OCI-LY1 (cell line): Measurements from ENCODE around the gene MCM7.

Experiments
- H2AFZ ChIP-seq: fragments of 200-600 bp; sonication (generic), shearing (Covaris generic); 2 replicates; pipeline ENCODE4 v1.6.0; 2014; ENCODE audit warnings: antibody characterized with exemption, mild to moderate bottlenecking, low read length
- H3F3A ChIP-seq: fragments of 200-600 bp; sonication (generic), shearing (Covaris generic); 2 replicates; pipeline ENCODE4 v1.6.0; 2014; ENCODE audit warnings: mild to moderate bottlenecking, antibody characterized with exemption, low read length, moderate library complexity; ENCODE audit not compliant: insufficient read depth
- H3K27ac ChIP-seq: fragments of 200-600 bp; sonication (generic); 2 replicates; pipeline ENCODE4 v1.5.1; 2014; ENCODE audit warnings: low read length, mixed run types, mild to moderate bottlenecking, low read depth; ENCODE audit not compliant: poor library complexity, severe bottlenecking
- H3K27me3 ChIP-seq: fragments of 200-600 bp; sonication (generic); 2 replicates; pipeline ENCODE4 v1.6.0; 2014; ENCODE audit warnings: antibody characterized with exemption, mild to moderate bottlenecking, low read length, moderate library complexity; ENCODE audit not compliant: insufficient read depth
- H3K36me3 ChIP-seq: fragments of 200-600 bp; sonication (generic); 2 replicates; pipeline ENCODE4 v1.6.1; 2014; ENCODE audit warnings: mild to moderate bottlenecking, antibody characterized with exemption, low read length, moderate library complexity, mixed read lengths; ENCODE audit not compliant: insufficient read depth
- H3K4me1 ChIP-seq: fragments of 200-600 bp; sonication (generic); 2 replicates; pipeline ENCODE4 v1.5.1; 2014; ENCODE audit warnings: mild to moderate bottlenecking, low read length, moderate library complexity; ENCODE audit not compliant: insufficient read depth, severe bottlenecking
- H3K4me2 ChIP-seq: fragments of 200-600 bp; sonication (generic), shearing (Covaris generic); 2 replicates; pipeline ENCODE4 v1.6.1; 2014; ENCODE audit warnings: low read length
- H3K4me3 ChIP-seq: fragments of 200-600 bp; sonication (generic); 2 replicates; pipeline ENCODE4 v1.5.1; 2014; ENCODE audit warnings: low read length, low read depth, mild to moderate bottlenecking, mixed read lengths; ENCODE audit not compliant: poor library complexity, severe bottlenecking
- H3K79me2 ChIP-seq: fragments of 200-600 bp; shearing (Covaris generic); 2 replicates; pipeline ENCODE4 v1.6.1; 2016; ENCODE audit warnings: mixed run types, low read length, mixed read lengths; ENCODE audit not compliant: insufficient read depth
- H3K9ac ChIP-seq: fragments of 200-600 bp; sonication (generic), shearing (Covaris generic); 2 replicates; pipeline ENCODE4 v1.6.1; 2014; ENCODE audit warnings: mild to moderate bottlenecking, low read length, mixed read lengths
- H3K9me2 ChIP-seq: fragments of 200-600 bp; sonication (generic), shearing (Covaris generic); 2 replicates; pipeline ENCODE4 v1.6.1; 2014; ENCODE audit warnings: low read depth, mild to moderate bottlenecking, low read length, mixed read lengths
- H3K9me3 ChIP-seq: fragments of 200-600 bp; shearing (Covaris generic); 2 replicates; pipeline ENCODE4 v1.6.1; 2014; ENCODE audit warnings: low read length, mixed read lengths
- H4K20me1 ChIP-seq: fragments of 200-600 bp; sonication (generic), shearing (Covaris generic); 2 replicates; pipeline ENCODE4 v1.6.0; 2016; ENCODE audit warnings: mild to moderate bottlenecking, low read length; ENCODE audit not compliant: insufficient read depth
- CTCF ChIP-seq: fragments of 200-600 bp; sonication (generic), shearing (Covaris generic); IDR thresholded peaks from 2 replicates; pipeline ENCODE4 v1.5.1; 2017; ENCODE audit warnings: mild to moderate bottlenecking, antibody characterized with exemption, low read length, moderate library complexity, mixed read lengths
- EZH2 ChIP-seq: fragments of 200-600 bp; sonication (generic), shearing (Covaris generic); IDR thresholded peaks from 2 replicates; pipeline ENCODE4 v1.8.0; 2017; ENCODE audit warnings: borderline replicate concordance, mixed run types, mild to moderate bottlenecking, antibody characterized with exemption, low read length, moderate library complexity, mixed read lengths

Gene MCM7

DNA sequence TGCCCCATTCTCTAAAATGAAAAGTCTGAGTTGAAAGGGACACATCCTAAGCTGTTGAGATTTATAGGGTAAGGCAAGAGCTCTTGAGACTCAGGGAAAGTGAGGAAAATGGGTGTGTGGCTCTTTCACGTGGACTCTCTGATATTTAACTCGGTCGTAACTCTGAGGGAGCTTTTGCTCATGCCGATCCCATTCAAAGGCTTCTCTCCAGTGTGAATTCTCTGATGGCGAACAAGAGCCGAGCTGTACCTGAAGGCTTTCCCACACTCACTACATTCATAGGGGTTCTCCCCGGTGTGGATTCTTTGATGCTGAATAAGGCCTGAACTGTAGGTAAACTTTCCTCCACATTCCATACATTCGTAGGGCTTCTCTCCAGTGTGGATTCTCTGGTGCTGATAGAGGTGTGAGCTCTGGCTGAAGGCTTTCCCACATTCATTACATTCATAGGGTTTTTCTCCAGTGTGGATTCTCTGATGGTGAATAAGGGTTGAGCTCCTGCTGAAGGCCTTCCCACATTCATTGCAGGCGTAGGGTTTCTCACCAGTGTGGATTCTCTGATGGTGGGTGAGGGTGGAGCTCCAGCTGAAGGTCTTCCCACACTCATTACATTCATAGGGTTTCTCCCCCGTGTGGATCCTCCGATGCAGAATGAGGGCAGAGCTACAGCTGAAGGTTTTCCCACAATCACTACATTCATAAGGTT lies 30.0 kb downstream of the MCM7 start:
- Histone ChIP-seq H3K4me1 (no peaks in the 10 kb centered on the region), H4K20me1 (no peaks in the 10 kb centered on the region), H3K4me3 (no peak overlapping the region), H3K27ac (no peak overlapping the region), H3K9me3 (peaks cover 36% of the 10 kb centered on the region), H3K36me3 (peaks cover 85% of the 10 kb centered on the region), H2AFZ (no peak overlapping the region), H3F3A (no peaks in the 10 kb centered on the region), H3K9ac (no peak overlapping the region), H3K4me2 (no peak overlapping the region), H3K79me2 (no peaks in the 10 kb centered on the region), H3K27me3 (no peaks in the 10 kb centered on the region), H3K9me2 (no peaks in the 10 kb centered on the region)
- TF ChIP-seq CTCF, result no peak
- no peak for TF ChIP-seq EZH2

DNA sequence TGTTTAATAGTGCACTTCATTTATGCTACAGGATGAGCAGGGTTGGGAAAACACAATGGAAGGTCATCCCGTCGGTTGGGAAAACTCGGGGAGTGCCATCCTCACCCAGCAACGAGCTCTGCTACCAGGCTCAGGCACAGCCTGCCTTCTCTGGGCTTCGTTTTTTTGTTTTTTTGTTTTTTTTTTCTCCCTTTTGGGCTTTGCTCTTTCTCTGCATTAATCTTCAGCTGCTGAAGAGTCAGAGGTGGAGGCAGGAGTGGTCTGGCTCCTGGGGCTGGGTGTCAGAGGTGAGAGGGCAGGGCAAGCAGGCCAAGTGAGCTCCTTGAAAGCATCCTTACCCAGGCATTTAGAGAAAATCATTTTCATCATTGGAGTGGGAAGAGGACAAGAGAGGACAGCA lies 31.2 kb downstream of the MCM7 start:
- Histone ChIP-seq H3K79me2 (no peaks in the 10 kb centered on the region), H3K4me1 (no peaks in the 10 kb centered on the region), H3F3A (no peaks in the 10 kb centered on the region), H3K4me2 (no peak overlapping the region), H3K36me3 (peaks cover 84% of the 10 kb centered on the region), H2AFZ (no peak overlapping the region), H3K9me2 (no peaks in the 10 kb centered on the region), H3K27ac (no peak overlapping the region), H3K4me3 (no peak overlapping the region), H3K9me3 (peaks cover 36% of the 10 kb centered on the region), H3K27me3 (no peaks in the 10 kb centered on the region), H4K20me1 (no peaks in the 10 kb centered on the region), H3K9ac (no peak overlapping the region)
- TF ChIP-seq EZH2, result no peak
- no peak for TF ChIP-seq CTCF

- peaks cover 24% of the 10 kb centered on the region for H3K9me3 ChIP-seq
- no peak overlapping the region for H3K9ac ChIP-seq
- H3K79me2 ChIP-seq, result no peaks in the 10 kb centered on the region
- H3K4me3 ChIP-seq, result no peak overlapping the region
- no peak overlapping the region for H3K27ac ChIP-seq
- no peaks in the 10 kb centered on the region for H3F3A ChIP-seq
- TF ChIP-seq EZH2, result no peak
- no peak for TF ChIP-seq CTCF
- H3K4me1 ChIP-seq, result no peaks in the 10 kb centered on the region
- no peaks in the 10 kb centered on the region for H3K27me3 ChIP-seq
- H2AFZ ChIP-seq, result no peak overlapping the region
- H3K36me3 ChIP-seq, result peaks cover 75% of the 10 kb centered on the region
- H3K4me2 ChIP-seq, result no peak overlapping the region
- H3K9me2 ChIP-seq, result no peaks in the 10 kb centered on the region
- no peaks in the 10 kb centered on the region for H4K20me1 ChIP-seq
Measured at GRCh38 chr7:100066953-100067352, 34.2 kb downstream of the MCM7 start.
